Endothelial cell of umbilical vein (primary cell): Measurements from ENCODE around the gene MLYCD. TPM values are rescaled to one million over a fixed set of nuclear protein-coding genes. Genes with fewer than 3 reads are reported as not detected.

Experiments used
- BruUV-seq: library from RNA; stranded (reverse); fragments of 400-500 nt; replicated peaks from 2 replicates; lab custom pipeline; 2021; lab: Mats Ljungman, UMichigan
- CTCF ChIA-PET: fragments of 300-600, 350-600 bp; sonication (Branson Sonifier 250); formaldehyde crosslinking; loops from one replicate; lab custom pipeline; 2021; ENCODE audit warnings: antibody characterized with exemption, inconsistent platforms; lab: Charles Lee
- POLR2A ChIA-PET: fragments of 300-600, 350-600 bp; sonication (Branson Sonifier 250); formaldehyde crosslinking; loops from one replicate; lab custom pipeline; 2021; ENCODE audit warnings: antibody characterized with exemption, inconsistent platforms; lab: Charles Lee
- DNase-seq: peaks from one replicate; pipeline ENCODE4 v3.0.0-alpha.2; 2011; ENCODE audit warnings: low read depth, low spot score
- FAIRE-seq: peaks from 2 replicates; lab custom pipeline; 2011; peaks lifted over from hg19 to GRCh38; lab: Jason Lieb, UNC
- H2AFZ ChIP-seq: 2 replicates; pipeline ENCODE4 v1.6.0; 2012; ENCODE audit warnings: low read depth, low read length, control low read depth, inconsistent platforms
- H3K27ac ChIP-seq: 2 replicates; pipeline ENCODE4 v1.5.1; 2011; ENCODE audit warnings: low read depth, mild to moderate bottlenecking, control low read depth, low read length, moderate library complexity; ENCODE audit not compliant: insufficient read depth
- H3K27me3 ChIP-seq, 2 experiments: 2 replicates each; pipeline versions ENCODE4 v1.6.0 to v1.6.1; 2011; ENCODE audit warnings: low read length in 2 of 2, mixed read lengths in 1 of 2; ENCODE audit not compliant: control insufficient read depth in 2 of 2, insufficient read depth in 2 of 2
- H3K36me3 ChIP-seq, 2 experiments: 2 replicates in 1 of 2; 3 replicates in 1 of 2; pipeline ENCODE4 v1.5.1; 2011; ENCODE audit warnings: low read length in 2 of 2, mild to moderate bottlenecking in 1 of 2, moderate library complexity in 1 of 2; ENCODE audit not compliant: control insufficient read depth in 2 of 2, insufficient read depth in 2 of 2; ENCODE audit errors: extremely low read depth in 1 of 2
- H3K4me1 ChIP-seq: 3 replicates; pipeline ENCODE4 v1.5.1; 2011; ENCODE audit warnings: mild to moderate bottlenecking, low read length; ENCODE audit not compliant: control insufficient read depth, insufficient read depth; ENCODE audit errors: extremely low read depth
- H3K4me2 ChIP-seq: 2 replicates; pipeline ENCODE4 v1.6.1; 2011; ENCODE audit warnings: low read length, control low read depth, mixed read lengths; ENCODE audit not compliant: insufficient read depth
- H3K4me3 ChIP-seq, 3 experiments: fragments of 200-600 bp in 1 of 3; sonication (generic), shearing (Covaris generic) in 1 of 3; replicated peaks in 1 of 3; 2 replicates each; pipeline ENCODE4 v1.5.1; 2011 to 2016; ENCODE audit warnings: control low read depth in 3 of 3, low read length in 3 of 3, mild to moderate bottlenecking in 2 of 3, inconsistent platforms in 1 of 3, low read depth in 1 of 3, moderate library complexity in 1 of 3; ENCODE audit not compliant: insufficient read depth in 1 of 3
- H3K79me2 ChIP-seq: 2 replicates; pipeline ENCODE4 v1.6.0; 2012; ENCODE audit warnings: low read length, inconsistent platforms; ENCODE audit not compliant: control insufficient read depth, insufficient read depth
- H3K9ac ChIP-seq: replicated peaks from 2 replicates; pipeline ENCODE3; 2011; ENCODE audit warnings: low read length, control low read depth; ENCODE audit not compliant: insufficient read depth; ENCODE audit errors: extremely low read depth
- H3K9me1 ChIP-seq: replicated peaks from 3 replicates; pipeline ENCODE4 v1.6.0; 2011; ENCODE audit warnings: mild to moderate bottlenecking, low read length; ENCODE audit not compliant: control insufficient read depth, insufficient read depth; ENCODE audit errors: extremely low read depth
- H3K9me3 ChIP-seq: replicated peaks from 2 replicates; pipeline ENCODE4 v1.5.1; 2012; ENCODE audit warnings: low read length, inconsistent platforms; ENCODE audit not compliant: control insufficient read depth, insufficient read depth
- H4K20me1 ChIP-seq: replicated peaks from 2 replicates; pipeline ENCODE3; 2011; ENCODE audit warnings: mild to moderate bottlenecking, low read length; ENCODE audit not compliant: control insufficient read depth, insufficient read depth; ENCODE audit errors: extremely low read depth
- CTCF ChIP-seq, 2 donors: IDR thresholded peaks; 1 replicate in 1 of 2; 2 replicates in 1 of 2; pipeline ENCODE4 v1.5.1; 2011; ENCODE audit warnings: low read length in 2 of 2, mild to moderate bottlenecking in 2 of 2, moderate library complexity in 2 of 2, control low read depth in 1 of 2, inconsistent platforms in 1 of 2, low read depth in 1 of 2; ENCODE audit not compliant: insufficient read depth in 1 of 2; ENCODE audit errors: extremely low read depth in 1 of 2
- EZH2 ChIP-seq: IDR thresholded peaks from 2 replicates; pipeline ENCODE4 v1.6.1; 2012; ENCODE audit warnings: borderline replicate concordance, low read depth, mild to moderate bottlenecking, moderate library complexity, low read length, inconsistent platforms; ENCODE audit not compliant: severe bottlenecking
- FOS ChIP-seq: IDR thresholded peaks from 2 replicates; pipeline ENCODE4 v1.6.1; 2011; ENCODE audit warnings: mild to moderate bottlenecking, low read length, moderate library complexity, borderline replicate concordance; ENCODE audit not compliant: insufficient read depth
- GATA2 ChIP-seq: IDR thresholded peaks from 2 replicates; pipeline ENCODE4 v1.7.0; 2011; ENCODE audit warnings: low read depth, mild to moderate bottlenecking, moderate library complexity, mixed read lengths, low read length; ENCODE audit not compliant: insufficient read length, insufficient read depth
- JUN ChIP-seq: IDR thresholded peaks from 2 replicates; pipeline ENCODE4 v1.6.1; 2011; ENCODE audit warnings: borderline replicate concordance, low read depth; ENCODE audit not compliant: insufficient read length, insufficient read depth
- MAX ChIP-seq: IDR thresholded peaks from 2 replicates; pipeline ENCODE4 v1.6.1; 2011; ENCODE audit not compliant: insufficient read depth, insufficient read length
- MYC ChIP-seq: IDR thresholded peaks from one replicate; pipeline ENCODE4 v1.6.1; 2011; ENCODE audit warnings: mild to moderate bottlenecking, low read depth, low read length
- POLR2A ChIP-seq: IDR thresholded peaks from 2 replicates; pipeline ENCODE4 v1.6.1; 2012; ENCODE audit warnings: low read depth, mild to moderate bottlenecking, control low read depth, low read length
- POLR2AphosphoS5 ChIP-seq: IDR thresholded peaks from 2 replicates; pipeline ENCODE4 v1.6.1; 2012; ENCODE audit warnings: low read depth, mild to moderate bottlenecking, control low read depth, low read length, moderate library complexity; ENCODE audit not compliant: insufficient read depth
- dilution Hi-C: fragments of 300-500 bp; cut with MboI; formaldehyde crosslinking; loops from one replicate; pipeline ENCODE4 v1.15.0; 2019; ENCODE audit warnings: low sequenced_read_pairs; ENCODE audit not compliant: extremely low pct_ligation_motif_present
- intact Hi-C: fragments of 100-400 bp; cut with micrococcal nuclease; formaldehyde crosslinking; loops from one replicate; pipeline ENCODE4 v1.10.0; 2022
- polyA plus RNA-seq, 4 experiments: library from polyadenylated mRNA; depleted of rRNA in 3 of 4; stranded (reverse) in 3 of 4; unstranded in 1 of 4; fragments of >200 nt; gene quantifications; 2 replicates each; pipeline versions ENCODE4 v1.2.1 to v1.2.3, GENCODE V29; 2011 to 2012; ENCODE audit warnings: missing spikeins in 1 of 4
- total RNA-seq: library from RNA; stranded (reverse); gene quantifications from 2 replicates; pipeline ENCODE4 v1.2.3, GENCODE V29; 2021

The MLYCD gene
- total and polyA plus RNA-seq, 2 donors (not counting 3 experiments of a cell fraction or from before 2014, with no cell fraction given) = 2.0 to 3.4 TPM

- Histone ChIP-seq H3K27me3 (no peaks in the 10 kb centered on the region), H3K79me2 (no peaks in the 10 kb centered on the region), H3K9me3 (no peaks in the 10 kb centered on the region), H3K4me3 (no peak overlapping the region), H3K4me1 (no peaks in the 10 kb centered on the region), H3K9me1 (no peaks in the 10 kb centered on the region), H3K4me2 (no peak overlapping the region), H3K27ac (no peak overlapping the region), H3K36me3 (peaks cover 0 to 20% of the 10 kb centered on the region in 2 experiments), H4K20me1 (no peaks in the 10 kb centered on the region), H3K9ac (no peak overlapping the region), H2AFZ (peak overlapping the region; percentile 39)
- CTCF ChIA-PET = interaction anchor here (1.2 to 2.9 kb wide), 2 partner anchors 9 to 13 kb away, joined by 4 to 14 read pairs; no protein-coding TSS in a partner anchor
- POLR2A ChIA-PET = no interaction called here
- BruUV-seq = no TSS peak
- dilution Hi-C loops = no loop called here
- intact Hi-C loops = no loop called here
- DNase-seq (no peak), FAIRE-seq (no peak)
- TF ChIP-seq FOS = no peak
- TF ChIP-seq POLR2A = no peak
- no peak for TF ChIP-seq MYC
- no peak for TF ChIP-seq JUN
- TF ChIP-seq GATA2 = no peak
- no peak for TF ChIP-seq EZH2
- TF ChIP-seq POLR2AphosphoS5 = no peak
- TF ChIP-seq MAX = no peak
- no peak for TF ChIP-seq CTCF (IDR thresholded peaks at IDR 0.05; ENCODE audit: extremely low read depth in 1 of 2, insufficient read depth in 1 of 2, low read depth in 1 of 2, low read length in 2 of 2)
Measured at GRCh38 chr16:83913245-83913633, 14.3 kb downstream of the MLYCD start.
